B cell (primary cell): ENCODE results near the gene S100A5. TPM values are rescaled to one million over a fixed set of nuclear protein-coding genes. Genes with fewer than 3 reads are reported as not detected.

Experiments used
- ATAC-seq: fragments of 200-7000 bp; cut with Tn5 transposase; one replicate; pipeline ENCODE4 v1.10.0; 2021; ENCODE audit warnings: low read depth, mild to moderate bottlenecking, moderate number of reproducible peaks, moderate library complexity
- CTCF ChIA-PET: fragments of 350-600 bp; sonication (Branson Sonifier 250); formaldehyde crosslinking; loops from one replicate; lab custom pipeline; 2021; ENCODE audit warnings: antibody characterized with exemption, inconsistent platforms; lab: Charles Lee
- POLR2A ChIA-PET: fragments of 350-600 bp; sonication (Branson Sonifier 250); formaldehyde crosslinking; loops from one replicate; lab custom pipeline; 2021; ENCODE audit warnings: antibody characterized with exemption; lab: Charles Lee
- DNase-seq: peaks from one replicate; pipeline ENCODE4 v3.0.0; 2013
- H2AFZ ChIP-seq: 2 replicates; pipeline ENCODE4 v1.6.1; 2012; ENCODE audit warnings: mild to moderate bottlenecking, low read depth, low read length; ENCODE audit not compliant: insufficient read depth, poor library complexity, severe bottlenecking
- H3K27ac ChIP-seq, 2 donors: 1 replicate in 1 of 2; 2 replicates in 1 of 2; pipeline ENCODE4 v1.5.1; 2012 to 2013; ENCODE audit warnings: low read length in 2 of 2, mild to moderate bottlenecking in 2 of 2, moderate library complexity in 1 of 2
- H3K27me3 ChIP-seq, 4 experiments: fragments of 200-600 bp in 1 of 4; sonication (generic) in 1 of 4; replicated peaks in 1 of 4; 1 replicate in 2 of 4; 2 replicates in 2 of 4; pipeline versions ENCODE4 v1.6.1 to v1.7.0; 2013 to 2016; ENCODE audit warnings: low read length in 3 of 4, mild to moderate bottlenecking in 2 of 4, mixed read lengths in 1 of 4, moderate library complexity in 1 of 4; ENCODE audit not compliant: insufficient read depth in 4 of 4, control insufficient read depth in 3 of 4; ENCODE audit errors: control extremely low read depth in 1 of 4
- H3K36me3 ChIP-seq, 2 experiments: replicated peaks in 1 of 2; 1 replicate in 1 of 2; 2 replicates in 1 of 2; pipeline versions ENCODE4 v1.6.1 to v1.7.1; 2013; ENCODE audit warnings: low read length in 1 of 2; ENCODE audit not compliant: insufficient read depth in 2 of 2, control insufficient read depth in 1 of 2; ENCODE audit errors: control extremely low read depth in 1 of 2, extremely low read depth in 1 of 2
- H3K4me1 ChIP-seq, 2 donors: fragments of 200-600 bp in 1 of 2; sonication (generic) in 1 of 2; 1 replicate in 1 of 2; 2 replicates in 1 of 2; pipeline versions ENCODE4 v1.5.1 to v1.6.1; 2013 to 2017; ENCODE audit warnings: low read length in 2 of 2; ENCODE audit not compliant: control insufficient read depth in 2 of 2, insufficient read depth in 2 of 2
- H3K4me2 ChIP-seq: replicated peaks from 2 replicates; pipeline ENCODE3; 2012; ENCODE audit warnings: mild to moderate bottlenecking, low read depth, low read length; ENCODE audit not compliant: poor library complexity, severe bottlenecking
- H3K4me3 ChIP-seq, 5 experiments: fragments of 200-600 bp in 1 of 5; sonication (generic) in 1 of 5; 1 replicate in 3 of 5; 2 replicates in 2 of 5; pipeline versions ENCODE4 v1.5.1 to v1.7.0; 2011 to 2016; ENCODE audit warnings: low read length in 4 of 5, mild to moderate bottlenecking in 4 of 5, low read depth in 2 of 5, control low read depth in 1 of 5, moderate library complexity in 1 of 5; ENCODE audit not compliant: insufficient read depth in 1 of 5; ENCODE audit errors: control extremely low read depth in 1 of 5, extremely low read depth in 1 of 5
- H3K79me2 ChIP-seq: fragments of 200-600 bp; sonication (generic); one replicate; pipeline ENCODE4 v1.6.0; 2016; ENCODE audit warnings: low read length; ENCODE audit not compliant: control insufficient read depth, insufficient read depth
- H3K9ac ChIP-seq: fragments of 200-600 bp; sonication (generic); 2 replicates; pipeline ENCODE4 v1.6.1; 2017; ENCODE audit warnings: mild to moderate bottlenecking, low read length, moderate library complexity
- H3K9me3 ChIP-seq, 3 donors: one replicate each; pipeline versions ENCODE4 v1.6.1 to v1.7.1; 2013; ENCODE audit warnings: low read length in 2 of 3; ENCODE audit not compliant: control insufficient read depth in 2 of 3, insufficient read depth in 1 of 3; ENCODE audit errors: control extremely low read depth in 1 of 3
- H4K20me1 ChIP-seq: 2 replicates; pipeline ENCODE4 v1.6.0; 2012; ENCODE audit warnings: mild to moderate bottlenecking, low read length; ENCODE audit not compliant: insufficient read depth, control insufficient read depth, poor library complexity, severe bottlenecking
- H3K27ac Mint-ChIP-seq: one replicate; pipeline ENCODE4 v1.8.0; 2021; ENCODE audit warnings: mixed read lengths
- H3K27me3 Mint-ChIP-seq: one replicate; pipeline ENCODE4 v1.8.0; 2021; ENCODE audit warnings: mixed read lengths
- H3K4me1 Mint-ChIP-seq: one replicate; pipeline ENCODE4 v1.8.0; 2021; ENCODE audit warnings: mixed read lengths
- H3K4me3 Mint-ChIP-seq: one replicate; pipeline ENCODE4 v1.8.0; 2021; ENCODE audit warnings: mixed read lengths
- H3K9me3 Mint-ChIP-seq: one replicate; pipeline ENCODE4 v1.8.0; 2022; ENCODE audit warnings: mixed read lengths; ENCODE audit not compliant: insufficient read depth
- CTCF ChIP-seq: fragments of 200-600 bp; IDR thresholded peaks from one replicate; pipeline ENCODE4 v1.8.0; 2022; ENCODE audit warnings: antibody characterized with exemption, mild to moderate bottlenecking
- EZH2 ChIP-seq: IDR thresholded peaks from 2 replicates; pipeline ENCODE4 v1.6.1; 2012; ENCODE audit warnings: borderline replicate concordance, low read depth, mild to moderate bottlenecking, moderate library complexity, low read length; ENCODE audit not compliant: insufficient read depth, poor library complexity, severe bottlenecking
- WGBS: methylation state at CpG from one replicate; pipeline ENCODE4 v1.1.5; 2013; ENCODE audit warnings: missing lambda C conversion rate; ENCODE audit not compliant: insufficient coverage; 5-methylcytosine and 5-hydroxymethylcytosine counted together
- intact Hi-C: fragments of 100-400 bp; cut with micrococcal nuclease; formaldehyde crosslinking; loops from one replicate; pipeline ENCODE4 v1.10.0; 2022
- polyA plus RNA-seq: library from polyadenylated mRNA; depleted of rRNA; stranded (reverse); fragments of >200 nt; gene quantifications from 2 replicates; pipeline ENCODE4 v1.2.3, GENCODE V29; 2012
- total RNA-seq, 2 donors: library from RNA; stranded (reverse); fragments of 120-200 nt in 1 of 2; gene quantifications; 1 replicate in 1 of 2; 2 replicates in 1 of 2; pipeline versions ENCODE4 v1.2.3 to v1.2.4, GENCODE V29; 2013 to 2022

The S100A5 gene
- total and polyA plus RNA-seq, 2 donors (not counting 1 experiment from before 2014, with no cell fraction given) = 0.64 TPM; not detected in 1

- CTCF ChIA-PET = interaction anchor here (0.6 to 2.8 kb wide), 11 partner anchors 15 to 420 kb away, joined by 3 to 36 read pairs (median 5); partner anchors contain the start of genes DENND4B, RAB13, S100A4 and S100A5
- Histone ChIP-seq H3K9me3 (no peaks in the 10 kb centered on the region), H3K36me3 (no peaks in the 10 kb centered on the region), H3K79me2 (no peaks in the 10 kb centered on the region), H3K9ac (peak within 1 kb of the TSS; percentile 29), H3K27ac (peak within 1 kb of the TSS; percentile 57 to 63), H3K27me3 (peaks cover 0 to 2% (median 0%) of the 10 kb centered on the region in 4 experiments), H2AFZ (peak within 1 kb of the TSS; percentile 72), H3K4me2 (peak within 1 kb of the TSS; percentile 58), H3K4me3 (no peak within 1 kb of the TSS), H4K20me1 (no peaks in the 10 kb centered on the region), H3K4me1 (peaks cover 12 to 28% of the 10 kb centered on the region in 2 donors)
- Mint-ChIP-seq H3K27ac (peak within 1 kb of the TSS; percentile 99), H3K9me3 (no peaks in the 10 kb centered on the region), H3K4me3 (peak within 1 kb of the TSS; percentile 83), H3K27me3 (peaks cover 4% of the 10 kb centered on the region), H3K4me1 (peaks cover 28% of the 10 kb centered on the region)
- ATAC-seq (peak; percentile 71), DNase-seq (peak; percentile 54)
- POLR2A ChIA-PET = interaction anchor here (0.5 to 1.9 kb wide), 9 partner anchors 11 to 218 kb away, joined by 3 to 8 read pairs (median 4); partner anchors contain the start of genes CHTOP, S100A5 and S100A6
- TF ChIP-seq EZH2 = no peak
- TF ChIP-seq CTCF = no peak
- WGBS = 37% methylated on average over 7 of the region's 8 CpGs
- intact Hi-C loops = loop anchor here (2.0 kb wide), 1 partner anchor 21 kb away; the partner anchor contains the start of gene S100A4
Measured at GRCh38 chr1:153565529-153566374, 25.0 kb upstream of the S100A5 start, which contains the start of gene S100A2. Gene S100A2, minus strand, starts transcription at chr1:153565844. Its CDS starts 1,967 bp downstream, at chr1:153563877.
